GM12878 (cell line): ENCODE data around the gene ZCCHC24. TPM values are rescaled to one million over a fixed set of nuclear protein-coding genes. Genes with fewer than 3 reads are reported as not detected.

ENCODE experiments used
- ATAC-seq: fragments of 200-7000 bp; cut with Tn5 transposase; 3 replicates; pipeline ENCODE4 v1.9.1; 2020; ENCODE audit warnings: mild to moderate bottlenecking, moderate library complexity
- BruUV-seq: library from RNA; stranded (reverse); fragments of 400-500 nt; replicated peaks from 2 replicates; lab custom pipeline; 2021; lab: Mats Ljungman, UMichigan
- CTCF ChIA-PET: fragments of 300-600 bp; sonication (Branson Sonifier 250); formaldehyde crosslinking; extraction: SDS; loops from one replicate; lab custom pipeline; 2021; ENCODE audit warnings: inconsistent platforms; lab: Yijun Ruan, JAX
- POLR2A ChIA-PET: fragments of 350-600 bp; formaldehyde crosslinking; extraction: SDS; loops from one replicate; lab custom pipeline; 2021; ENCODE audit warnings: inconsistent platforms; lab: Charles Lee
- RAD21 ChIA-PET: fragments of 300-600 bp; sonication (Branson Sonifier 250); formaldehyde crosslinking; loops from one replicate; lab custom pipeline; 2023; ENCODE audit warnings: antibody characterized with exemption; ENCODE audit not compliant: unreplicated experiment; lab: Charles Lee
- SMC1A ChIA-PET: fragments of 300-600 bp; sonication (Branson Sonifier 250); formaldehyde crosslinking; loops from one replicate; lab custom pipeline; 2023; ENCODE audit not compliant: unreplicated experiment, uncharacterized antibody; lab: Charles Lee
- DNase-seq: peaks from one replicate; pipeline ENCODE4 v3.0.0-alpha.2; 2011; ENCODE audit warnings: low read depth, low spot score
- FAIRE-seq: peaks from 3 replicates; lab custom pipeline; 2011; peaks lifted over from hg19 to GRCh38; lab: Jason Lieb, UNC
- H2AFZ ChIP-seq: 2 replicates; pipeline ENCODE4 v1.6.0; 2011; ENCODE audit warnings: low read depth, low read length, control low read depth; ENCODE audit not compliant: control insufficient read depth
- H3K27ac ChIP-seq: 2 replicates; pipeline ENCODE4 v1.5.1; 2011; ENCODE audit warnings: control low read depth; ENCODE audit not compliant: control insufficient read depth, insufficient read depth
- H3K27me3 ChIP-seq, 2 experiments: replicated peaks in 1 of 2; 2 replicates each; pipeline versions ENCODE4 v1.6.0 to v1.6.1; 2011; ENCODE audit warnings: low read length in 1 of 2; ENCODE audit not compliant: control insufficient read depth in 2 of 2, insufficient read depth in 2 of 2
- H3K36me3 ChIP-seq, 2 experiments: 2 replicates each; pipeline ENCODE4 v1.5.1; 2011; ENCODE audit warnings: low read length in 1 of 2; ENCODE audit not compliant: control insufficient read depth in 2 of 2, insufficient read depth in 2 of 2
- H3K4me1 ChIP-seq: 2 replicates; pipeline ENCODE4 v1.6.1; 2011; ENCODE audit warnings: mild to moderate bottlenecking, low read length, moderate library complexity, mixed read lengths; ENCODE audit not compliant: control insufficient read depth, insufficient read depth
- H3K4me2 ChIP-seq: 2 replicates; pipeline ENCODE4 v1.6.0; 2011; ENCODE audit warnings: control low read depth; ENCODE audit not compliant: control insufficient read depth, insufficient read depth
- H3K4me3 ChIP-seq: fragments of 200-600 bp; sonication (generic); 2 replicates; pipeline ENCODE4 v1.5.1; 2016
- H3K79me2 ChIP-seq: 2 replicates; pipeline ENCODE4 v1.6.0; 2011; ENCODE audit warnings: low read length; ENCODE audit not compliant: control insufficient read depth, insufficient read depth
- H3K9ac ChIP-seq: 2 replicates; pipeline ENCODE4 v1.8.0; 2011; ENCODE audit warnings: low read length, control low read depth, mixed read lengths; ENCODE audit not compliant: control insufficient read depth, insufficient read depth
- H3K9me3 ChIP-seq: replicated peaks from 3 replicates; pipeline ENCODE4 v1.5.1; 2011; ENCODE audit warnings: mild to moderate bottlenecking, low read length; ENCODE audit not compliant: control insufficient read depth, insufficient read depth
- H4K20me1 ChIP-seq: 2 replicates; pipeline ENCODE4 v1.6.0; 2011; ENCODE audit not compliant: control insufficient read depth, insufficient read depth
- ATF7 ChIP-seq: fragments of 450-650 bp; IDR thresholded peaks from 2 replicates; pipeline ENCODE4 v1.6.1; 2016; ENCODE audit warnings: low read depth, mild to moderate bottlenecking
- BACH1 ChIP-seq: fragments of 450-650 bp; IDR thresholded peaks from 2 replicates; pipeline ENCODE4 v1.6.1; 2017; ENCODE audit warnings: mild to moderate bottlenecking, borderline replicate concordance
- BCL11A ChIP-seq: IDR thresholded peaks from 2 replicates; pipeline ENCODE4 v1.6.1; 2011; ENCODE audit warnings: low read depth, low read length
- BHLHE40 ChIP-seq, 2 experiments: fragments of 450-650 bp in 1 of 2; IDR thresholded peaks; 2 replicates each; pipeline ENCODE4 v1.6.1; 2011 to 2017; ENCODE audit warnings: low read depth in 2 of 2, borderline replicate concordance in 1 of 2, improper control_type of control experiment in 1 of 2, low read length in 1 of 2, mild to moderate bottlenecking in 1 of 2
- CBX3 ChIP-seq: fragments of 200-600 bp; sonication (generic); IDR thresholded peaks from 2 replicates; pipeline ENCODE4 v1.6.1; 2016; ENCODE audit warnings: low read depth, borderline replicate concordance
- CHD4 ChIP-seq: fragments of 200-600 bp; sonication (generic); IDR thresholded peaks from 2 replicates; pipeline ENCODE4 v1.6.1; 2016; ENCODE audit warnings: mild to moderate bottlenecking
- DPF2 ChIP-seq: fragments of 450-650 bp; IDR thresholded peaks from 2 replicates; pipeline ENCODE4 v1.6.1; 2017; ENCODE audit warnings: mild to moderate bottlenecking
- ETV6 ChIP-seq, 2 experiments: fragments of 450-650 bp in 1 of 2; IDR thresholded peaks in 1 of 2; conservative IDR thresholded peaks in 1 of 2; 2 replicates each; pipeline ENCODE4 v1.6.1; 2014; ENCODE audit warnings: antibody characterized with exemption in 1 of 2, borderline replicate concordance in 1 of 2, low read depth in 1 of 2, mild to moderate bottlenecking in 1 of 2, moderate library complexity in 1 of 2
- HDGF ChIP-seq: fragments of 450-650 bp; IDR thresholded peaks from 2 replicates; pipeline ENCODE4 v1.6.1; 2016; ENCODE audit warnings: antibody characterized with exemption
- IKZF1 ChIP-seq: fragments of 450-650 bp; conservative IDR thresholded peaks from 2 replicates; pipeline ENCODE4 v1.6.1; 2017; ENCODE audit warnings: antibody characterized with exemption, mild to moderate bottlenecking
- IKZF2 ChIP-seq, 2 experiments: fragments of 450-650 bp; IDR thresholded peaks; 2 replicates each; pipeline ENCODE4 v1.6.1; 2017; ENCODE audit warnings: mild to moderate bottlenecking in 2 of 2, moderate library complexity in 2 of 2
- IRF4 ChIP-seq: IDR thresholded peaks from 2 replicates; pipeline ENCODE4 v1.6.1; 2011; ENCODE audit warnings: low read depth, low read length
- MTA2 ChIP-seq: fragments of 450-650 bp; IDR thresholded peaks from 2 replicates; pipeline ENCODE4 v1.6.1; 2016; ENCODE audit warnings: low read depth, mild to moderate bottlenecking, moderate library complexity
- NR2F1 ChIP-seq: fragments of 450-650 bp; conservative IDR thresholded peaks from 2 replicates; pipeline ENCODE4 v1.6.1; 2017; ENCODE audit warnings: mild to moderate bottlenecking
- PAX5 ChIP-seq: IDR thresholded peaks from 2 replicates; pipeline ENCODE4 v1.6.1; 2011; ENCODE audit warnings: low read depth, low read length, borderline replicate concordance
- POLR2A ChIP-seq: IDR thresholded peaks from 2 replicates; pipeline ENCODE4 v1.6.1; 2011; ENCODE audit warnings: low read depth, mild to moderate bottlenecking, low read length
- RCOR1 ChIP-seq: conservative IDR thresholded peaks from 2 replicates; pipeline ENCODE4 v1.6.1; 2012; ENCODE audit warnings: low read depth, low read length, improper control_type of control experiment
- RUNX3 ChIP-seq: IDR thresholded peaks from 2 replicates; pipeline ENCODE4 v1.6.1; 2012; ENCODE audit warnings: low read length, inconsistent platforms
- SIN3A ChIP-seq: IDR thresholded peaks from 2 replicates; pipeline ENCODE4 v1.6.1; 2012; ENCODE audit warnings: low read depth, low read length, improper control_type of control experiment
- TAF1 ChIP-seq: IDR thresholded peaks from 2 replicates; pipeline ENCODE4 v1.6.1; 2011; ENCODE audit warnings: mild to moderate bottlenecking, low read depth, low read length, borderline replicate concordance
- ZNF24 ChIP-seq: fragments of 450-650 bp; IDR thresholded peaks from 2 replicates; pipeline ENCODE4 v1.6.1; 2017; ENCODE audit warnings: antibody characterized with exemption, mild to moderate bottlenecking
- WGBS: methylation state at CpG from one replicate; pipeline ENCODE4 v1.1.6; 2016; ENCODE audit warnings: low lambda C conversion rate; ENCODE audit not compliant: insufficient replicate concordance, insufficient coverage; ENCODE audit errors: missing lambda C conversion rate; 5-methylcytosine and 5-hydroxymethylcytosine counted together
- in situ Hi-C: fragments of 300-500 bp; cut with MboI; formaldehyde crosslinking; loops from 9 replicates; pipeline ENCODE4 v1.14.3; 2018; ENCODE audit warnings: mixed read lengths
- intact Hi-C: fragments of 100-400 bp; cut with micrococcal nuclease; formaldehyde crosslinking; loops from one replicate; pipeline ENCODE4 v1.14.2; 2022; ENCODE audit not compliant: unreplicated experiment
- polyA plus RNA-seq, 11 experiments: library from polyadenylated mRNA; depleted of rRNA in 4 of 11; unstranded in 6 of 11; stranded (reverse) in 5 of 11; fragments of >200 nt; fragmentation: Nextera tagmentation in 4 of 11; fragmentation: Illumina TruSeq in 1 of 11; extraction: Ambion mirVana in 4 of 11; extraction: Trizol in 1 of 11; gene quantifications; 1 replicate in 1 of 11; 2 replicates in 10 of 11; pipeline versions ENCODE4 v1.2.1 to v1.2.3, GENCODE V29; 2011 to 2016; ENCODE audit warnings: inconsistent platforms in 2 of 11, missing spikeins in 2 of 11, low read depth in 1 of 11
- total RNA-seq, 4 experiments: library from RNA; depleted of rRNA in 3 of 4; stranded (reverse); fragments of >200 nt in 3 of 4; fragmentation: Illumina TruSeq in 1 of 4; extraction: Trizol in 1 of 4; gene quantifications; 2 replicates each; pipeline versions ENCODE4 v1.2.1 to v1.2.3, GENCODE V29; 2013 to 2021
- TF ChIP-seq, protein P1 (sequence below): fragments of 450-650 bp; IDR thresholded peaks from 2 replicates; pipeline ENCODE4 v1.6.1; 2016; ENCODE audit warnings: mild to moderate bottlenecking
- TF ChIP-seq, protein P2 (sequence below): IDR thresholded peaks from 2 replicates; pipeline ENCODE4 v1.6.1; 2011; ENCODE audit warnings: borderline replicate concordance, low read depth, mild to moderate bottlenecking, moderate library complexity, low read length; ENCODE audit not compliant: insufficient read depth, poor library complexity, severe bottlenecking
- TF ChIP-seq, protein P3 (sequence below): IDR thresholded peaks from 2 replicates; pipeline ENCODE4 v1.6.1; 2012; ENCODE audit warnings: low read length, inconsistent platforms

ZCCHC24 gene
- total and polyA plus RNA-seq, 10 of the 15 experiments (the other 5 are each of a cell fraction or from before 2014, with no cell fraction given), result 0.02 to 0.62 (median 0.04) TPM; not detected in 4

DNA sequence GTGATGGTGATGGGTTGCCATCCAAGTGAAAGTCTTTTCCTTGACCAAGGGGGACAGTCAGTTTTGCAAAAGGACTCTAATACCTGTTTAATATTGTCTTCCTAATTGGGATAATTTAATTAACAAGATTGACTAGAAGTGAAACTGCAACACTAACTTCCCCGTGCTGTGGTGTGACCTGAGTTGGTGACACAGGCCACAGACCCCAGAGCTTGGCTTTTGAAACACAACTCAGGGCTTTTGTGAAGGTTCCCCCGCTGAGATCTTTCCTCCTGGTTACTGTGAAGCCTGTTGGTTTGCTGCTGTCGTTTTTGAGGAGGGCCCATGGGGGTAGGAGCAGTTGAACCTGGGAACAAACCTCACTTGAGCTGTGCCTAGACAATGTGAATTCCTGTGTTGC is 91.3 kb downstream of the ZCCHC24 start:
- no peak overlapping the region for H3K27ac ChIP-seq
- H3K4me3 ChIP-seq, result no peak overlapping the region
- ChIA-PET CTCF (interaction anchor here (1.1 to 2.8 kb wide), 3 partner anchors 20 to 134 kb away, joined by 3 to 22 read pairs (median 3); no protein-coding TSS in a partner anchor), POLR2A (interaction anchor here (1.0 kb wide), 1 partner anchor 68 kb away, joined by 4 read pairs; no protein-coding TSS in a partner anchor), SMC1A (interaction anchor here (0.6 to 1.4 kb wide), 4 partner anchors 10 to 63 kb away, joined by 3 to 4 read pairs (median 3); no protein-coding TSS in a partner anchor), RAD21 (no interaction called here)
- peaks cover 42 to 44% of the 10 kb centered on the region in 2 experiments for H3K36me3 ChIP-seq
- in situ Hi-C loops, result no loop called here
- no peaks in the 10 kb centered on the region; the same call in 1 of the 2 replicates for H4K20me1 ChIP-seq
- no peak overlapping the region for H2AFZ ChIP-seq
- H3K79me2 ChIP-seq, result peaks cover 28% of the 10 kb centered on the region
- DNase-seq (no peak), FAIRE-seq (no peak), ATAC-seq (peak; percentile 58)
- no peaks in the 10 kb centered on the region; the same call in 2 of the 3 replicates for H3K9me3 ChIP-seq
- BruUV-seq, result no TSS peak
- H3K27me3 ChIP-seq, result no peaks in the 10 kb centered on the region
- no peak overlapping the region for H3K9ac ChIP-seq
- H3K4me2 ChIP-seq, result no peak overlapping the region; the same call in 1 of the 2 replicates
- 8% methylated on average over 3 of the region's 3 CpGs for WGBS
- intact Hi-C loops, result no loop called here
- peaks cover 19% of the 10 kb centered on the region for H3K4me1 ChIP-seq
- TF ChIP-seq IRF4 (no peak), NR2F1 (peak; percentile 88), BCL11A (peak; percentile 68; the same call in 1 of the 2 replicates), CBX3 (no peak), SIN3A (no peak), POLR2A (0 out of 2 replicates have a peak, but pooled peaks have one; percentile 3), HDGF (no peak), TAF1 (no peak), DPF2 (peak; percentile 64), PAX5 (0 out of 2 replicates have a peak, but pooled peaks have one; percentile 28), ZNF24 (no peak), IKZF1 (peak; percentile 54; the same call in 1 of the 2 replicates), BACH1 (0 out of 2 replicates have a peak, but pooled peaks have one; percentile 15), ATF7 (peak; percentile 40), IKZF2 (IDR thresholded peaks at IDR 0.05) (peak; percentile 30 to 50; a peak in 1 of 4 replicates), CHD4 (no peak), RCOR1 (no peak), RUNX3 (peak; percentile 49), BHLHE40 (IDR thresholded peaks at IDR 0.05; ENCODE audit: borderline replicate concordance in 1 of 2, low read depth in 2 of 2, low read length in 1 of 2) (peak; percentile 31 to 60; a peak in 2 of 4 replicates), MTA2 (peak; percentile 84), ETV6 (conservative IDR thresholded peaks at IDR 0.05 in 1 of 2, IDR thresholded peaks at IDR 0.05 in 1 of 2; ENCODE audit: borderline replicate concordance in 1 of 2, low read depth in 1 of 2) (no peak)
- TF ChIP-seq, protein P1, sequence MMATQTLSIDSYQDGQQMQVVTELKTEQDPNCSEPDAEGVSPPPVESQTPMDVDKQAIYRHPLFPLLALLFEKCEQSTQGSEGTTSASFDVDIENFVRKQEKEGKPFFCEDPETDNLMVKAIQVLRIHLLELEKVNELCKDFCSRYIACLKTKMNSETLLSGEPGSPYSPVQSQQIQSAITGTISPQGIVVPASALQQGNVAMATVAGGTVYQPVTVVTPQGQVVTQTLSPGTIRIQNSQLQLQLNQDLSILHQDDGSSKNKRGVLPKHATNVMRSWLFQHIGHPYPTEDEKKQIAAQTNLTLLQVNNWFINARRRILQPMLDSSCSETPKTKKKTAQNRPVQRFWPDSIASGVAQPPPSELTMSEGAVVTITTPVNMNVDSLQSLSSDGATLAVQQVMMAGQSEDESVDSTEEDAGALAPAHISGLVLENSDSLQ, result no peak
- TF ChIP-seq, protein P2, sequence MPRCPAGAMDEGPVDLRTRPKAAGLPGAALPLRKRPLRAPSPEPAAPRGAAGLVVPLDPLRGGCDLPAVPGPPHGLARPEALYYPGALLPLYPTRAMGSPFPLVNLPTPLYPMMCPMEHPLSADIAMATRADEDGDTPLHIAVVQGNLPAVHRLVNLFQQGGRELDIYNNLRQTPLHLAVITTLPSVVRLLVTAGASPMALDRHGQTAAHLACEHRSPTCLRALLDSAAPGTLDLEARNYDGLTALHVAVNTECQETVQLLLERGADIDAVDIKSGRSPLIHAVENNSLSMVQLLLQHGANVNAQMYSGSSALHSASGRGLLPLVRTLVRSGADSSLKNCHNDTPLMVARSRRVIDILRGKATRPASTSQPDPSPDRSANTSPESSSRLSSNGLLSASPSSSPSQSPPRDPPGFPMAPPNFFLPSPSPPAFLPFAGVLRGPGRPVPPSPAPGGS, result no peak
- TF ChIP-seq, protein P3, sequence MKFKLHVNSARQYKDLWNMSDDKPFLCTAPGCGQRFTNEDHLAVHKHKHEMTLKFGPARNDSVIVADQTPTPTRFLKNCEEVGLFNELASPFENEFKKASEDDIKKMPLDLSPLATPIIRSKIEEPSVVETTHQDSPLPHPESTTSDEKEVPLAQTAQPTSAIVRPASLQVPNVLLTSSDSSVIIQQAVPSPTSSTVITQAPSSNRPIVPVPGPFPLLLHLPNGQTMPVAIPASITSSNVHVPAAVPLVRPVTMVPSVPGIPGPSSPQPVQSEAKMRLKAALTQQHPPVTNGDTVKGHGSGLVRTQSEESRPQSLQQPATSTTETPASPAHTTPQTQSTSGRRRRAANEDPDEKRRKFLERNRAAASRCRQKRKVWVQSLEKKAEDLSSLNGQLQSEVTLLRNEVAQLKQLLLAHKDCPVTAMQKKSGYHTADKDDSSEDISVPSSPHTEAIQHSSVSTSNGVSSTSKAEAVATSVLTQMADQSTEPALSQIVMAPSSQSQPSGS, result 0 out of 2 replicates have a peak, but pooled peaks have one; percentile 32
